DMS 273 (cell line): Measurements from ENCODE around the gene NELL2.

Experiments
- DNase-seq: peaks from one replicate; lab custom pipeline; 2025; ENCODE audit not compliant: unreplicated experiment; lab: John Stamatoyannopoulos, UW

NELL2 gene

DNA sequence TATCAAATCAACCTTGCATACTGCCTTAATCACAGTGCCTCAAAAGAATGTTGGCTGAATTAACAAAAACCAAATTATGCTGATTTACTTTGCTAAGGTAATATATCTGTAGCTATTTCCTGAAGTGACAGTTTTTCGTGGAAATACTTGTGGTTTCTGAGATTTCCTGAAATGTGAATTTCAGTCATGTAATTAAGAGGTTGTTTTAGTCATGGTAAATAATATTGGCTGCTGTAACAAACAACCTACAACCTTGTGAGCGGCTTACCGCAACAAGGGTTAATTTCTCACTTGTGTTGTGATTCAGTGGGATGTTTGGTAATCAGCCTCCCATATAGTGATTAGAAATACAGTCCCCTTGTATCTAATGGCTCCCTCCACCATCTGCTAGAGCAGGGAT, 387.9 kb downstream of the NELL2 start:
- DNase-seq, result no peak

DNA sequence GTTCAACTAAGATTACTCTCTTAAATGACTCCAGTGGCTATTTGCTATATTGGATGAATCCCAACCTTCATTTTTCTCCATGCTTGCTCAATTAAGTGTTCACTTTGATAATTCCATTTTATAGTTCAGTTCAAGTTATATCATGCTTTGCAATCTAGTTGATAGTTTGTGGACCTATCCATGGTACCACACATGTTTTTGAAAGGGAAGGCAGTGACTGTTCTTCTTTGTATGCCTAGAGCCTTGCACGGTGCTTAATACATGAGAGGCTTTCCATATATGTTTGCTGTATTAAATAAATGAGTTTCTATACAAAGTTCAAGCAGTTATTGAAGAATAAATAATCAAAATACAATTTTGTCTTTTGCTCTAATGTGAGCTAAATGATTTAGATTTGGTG, 391.3 kb downstream of the NELL2 start:
- DNase-seq, result no peak

DNA sequence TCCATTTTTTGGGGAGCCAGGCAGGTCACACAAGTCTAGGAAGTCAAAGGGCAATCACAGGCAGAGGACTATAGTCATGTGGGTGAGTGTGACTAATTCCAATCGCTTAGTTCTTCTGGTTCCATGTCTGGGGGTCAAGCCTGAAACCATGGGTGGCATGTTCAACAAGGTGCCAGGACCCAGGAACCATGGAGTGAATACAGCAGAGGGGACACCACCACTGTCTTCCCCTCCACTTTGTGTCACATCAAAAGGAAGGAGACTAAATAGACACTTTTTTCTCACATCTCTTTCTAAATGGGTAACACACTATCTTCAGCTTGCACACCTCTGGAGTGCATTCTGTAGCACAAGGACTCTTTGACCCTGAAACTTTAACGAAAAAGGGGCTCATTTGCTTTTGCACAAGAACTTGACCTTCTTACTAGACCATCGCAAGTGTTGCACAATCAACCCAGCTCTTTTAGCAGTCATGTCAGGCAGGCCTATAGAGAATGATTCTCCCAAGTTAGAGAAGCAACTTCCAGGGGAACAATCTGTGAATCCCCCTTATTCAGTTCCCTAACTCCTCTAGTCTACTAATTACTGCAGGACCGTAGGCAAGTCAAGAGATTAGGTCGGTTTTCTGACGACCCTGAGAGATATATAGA, 398.7 kb downstream of the NELL2 start:
- DNase-seq, result peak; percentile 1

DNA sequence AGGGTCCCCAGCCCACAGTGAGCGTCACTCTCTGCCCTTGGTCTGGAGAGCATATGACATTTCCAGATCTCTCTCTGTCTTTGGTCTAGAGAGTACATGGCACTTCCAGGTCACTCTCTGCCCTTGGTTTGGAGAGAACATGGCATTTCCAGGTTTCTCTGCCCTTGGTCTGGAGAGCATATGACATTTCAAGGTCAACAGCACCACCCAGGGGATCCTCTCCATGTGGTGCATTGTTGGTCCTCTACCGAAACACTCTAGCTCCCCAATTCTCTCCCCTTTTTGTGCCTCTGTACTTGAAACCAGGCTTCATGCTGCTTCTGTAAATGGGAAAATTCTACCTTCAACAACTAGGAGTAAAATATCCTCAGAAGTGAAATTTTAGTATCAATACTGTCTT, 399.4 kb downstream of the NELL2 start:
- DNase-seq, result no peak

DNA sequence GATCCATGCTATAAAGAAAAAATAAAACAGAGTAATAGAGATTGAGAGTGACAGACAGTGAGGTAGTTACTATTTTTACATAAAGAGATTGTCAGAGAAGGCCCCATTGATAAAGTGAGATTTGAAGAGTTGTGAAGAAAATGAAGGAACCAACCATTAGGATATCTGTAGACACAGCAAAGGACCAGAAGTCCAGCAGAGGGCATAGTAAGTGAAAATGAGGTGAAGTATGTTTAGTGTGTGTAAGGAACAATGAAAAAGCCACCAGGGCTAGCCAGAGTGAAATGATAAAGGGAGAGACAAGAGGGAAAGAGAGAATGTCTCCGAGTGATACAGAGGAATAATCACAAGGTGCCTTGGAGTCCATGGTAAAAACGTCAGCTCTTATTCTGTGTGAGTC, 411.0 kb downstream of the NELL2 start:
- DNase-seq, result peak; percentile 25

DNA sequence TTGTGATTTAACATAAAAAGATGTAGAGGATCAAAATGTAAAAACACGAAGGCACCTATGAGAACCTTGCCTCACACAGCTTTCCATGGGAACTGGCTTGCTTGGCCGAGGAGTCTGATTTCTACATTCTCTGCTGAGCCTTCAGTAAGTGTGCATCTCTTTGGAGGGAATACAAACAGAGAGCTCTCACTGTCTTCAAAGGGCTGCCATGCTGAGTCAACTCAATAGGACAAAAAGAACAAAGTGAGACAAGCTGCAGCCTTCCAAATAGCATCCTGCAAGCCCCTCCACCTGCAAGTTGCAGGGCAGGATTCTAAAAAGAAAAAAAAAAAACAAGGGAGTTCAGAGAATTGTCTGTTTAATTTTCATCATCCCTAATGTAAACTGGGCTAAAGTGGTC, 411.9 kb downstream of the NELL2 start:
- DNase-seq, result no peak

DNA sequence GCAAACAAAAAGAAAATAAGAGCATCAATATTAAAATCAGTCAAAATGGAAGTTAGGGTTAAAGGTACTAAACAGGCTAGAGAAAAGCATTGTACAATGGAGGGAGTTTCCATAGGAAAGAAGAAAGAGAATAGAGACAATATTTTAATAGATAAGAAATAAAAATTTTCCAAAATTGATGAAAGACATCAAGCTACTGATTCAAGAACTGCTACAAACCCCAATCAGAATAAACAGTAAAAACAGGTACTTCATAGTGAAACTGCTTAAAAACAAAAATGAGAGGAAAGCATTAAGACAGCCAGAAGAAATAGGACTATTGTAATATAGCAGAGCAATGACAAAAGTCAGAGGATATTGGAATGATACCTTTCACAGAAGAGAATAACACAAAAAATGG, 413.4 kb downstream of the NELL2 start:
- DNase-seq, result no peak

DNA sequence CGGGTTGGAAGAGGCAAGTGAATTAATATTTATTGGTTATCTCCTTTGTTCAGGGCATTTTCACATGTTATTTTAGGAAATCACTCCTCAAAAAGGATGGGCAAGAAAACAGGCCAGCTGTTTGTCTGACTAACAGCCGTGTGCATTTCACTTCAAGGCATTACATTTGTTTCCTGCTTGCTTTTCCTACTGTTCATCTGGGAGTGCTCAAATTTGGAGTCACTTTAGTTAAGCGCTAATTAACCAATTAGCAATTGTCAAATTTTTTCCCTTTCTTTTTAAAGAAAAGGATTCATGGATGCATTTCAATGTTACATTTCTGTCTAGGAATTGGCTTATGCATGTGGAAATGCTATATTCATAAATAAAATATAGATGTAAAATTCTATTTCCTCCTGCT, 415.9 kb downstream of the NELL2 start:
- no peak for DNase-seq

DNA sequence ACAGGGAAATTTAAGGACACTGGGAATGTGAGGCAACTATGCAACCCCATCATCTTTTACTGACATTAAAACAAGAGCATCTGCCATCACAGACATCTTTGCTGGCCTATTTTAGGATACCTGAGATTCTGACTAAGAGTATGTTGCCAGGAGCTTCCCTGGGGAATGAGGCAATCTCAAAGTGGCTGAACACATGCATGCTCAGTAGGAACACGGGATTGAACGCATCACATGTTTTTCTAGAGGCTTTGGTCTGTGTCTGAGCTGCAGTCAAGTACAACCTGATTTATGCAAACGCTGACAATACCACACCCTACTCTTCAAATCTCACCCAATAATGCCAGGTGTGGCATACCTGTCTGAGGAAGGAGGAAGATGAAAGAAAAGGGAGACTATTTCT, 416.5 kb downstream of the NELL2 start:
- no peak for DNase-seq
